CD4-positive, alpha-beta memory T cell (primary cell): Measurements from ENCODE around the gene ZDHHC8. TPM values are rescaled to one million over a fixed set of nuclear protein-coding genes. Genes with fewer than 3 reads are reported as not detected.

ENCODE experiments used
- CTCF ChIA-PET: fragments of 350-600 bp; sonication (Branson Sonifier 250); formaldehyde crosslinking; loops from one replicate; lab custom pipeline; 2021; ENCODE audit warnings: inconsistent platforms; ENCODE audit not compliant: partially characterized antibody; lab: Charles Lee
- POLR2A ChIA-PET: fragments of 350-600 bp; sonication (Branson Sonifier 250); formaldehyde crosslinking; loops from one replicate; lab custom pipeline; 2021; ENCODE audit not compliant: partially characterized antibody; lab: Charles Lee
- DNase-seq, 5 donors: peaks; one replicate each; pipeline versions ENCODE4 v3.0.0 to v3.0.0-alpha.2; 2020 to 2022; ENCODE audit warnings: mixed read lengths in 1 of 5
- H3K27ac ChIP-seq: one replicate; pipeline ENCODE4 v1.7.0; 2013; ENCODE audit warnings: low read depth, low read length
- H3K27me3 ChIP-seq: 2 replicates; pipeline ENCODE4 v1.7.0; 2013; ENCODE audit warnings: mild to moderate bottlenecking, low read length, moderate library complexity; ENCODE audit not compliant: insufficient read depth
- H3K36me3 ChIP-seq: 2 replicates; pipeline ENCODE4 v1.7.0; 2013; ENCODE audit warnings: mild to moderate bottlenecking, low read length, moderate library complexity; ENCODE audit not compliant: insufficient read depth
- H3K4me1 ChIP-seq: 2 replicates; pipeline ENCODE4 v1.7.0; 2013; ENCODE audit warnings: mild to moderate bottlenecking, low read length, moderate library complexity; ENCODE audit not compliant: insufficient read depth
- H3K4me3 ChIP-seq, 2 donors: one replicate each; pipeline ENCODE4 v1.7.0; 2013; ENCODE audit warnings: low read length in 2 of 2, mild to moderate bottlenecking in 1 of 2
- H3K9me3 ChIP-seq, 2 donors: one replicate each; pipeline ENCODE4 v1.7.0; 2013; ENCODE audit warnings: low read length in 2 of 2, control low read depth in 1 of 2; ENCODE audit not compliant: control insufficient read depth in 1 of 2
- H3K27ac Mint-ChIP-seq, 7 donors: one replicate each; pipeline ENCODE4 v1.8.0; 2020 to 2021; ENCODE audit warnings: mixed read lengths in 7 of 7, mild to moderate bottlenecking in 6 of 7, inconsistent platforms in 3 of 7, moderate library complexity in 3 of 7
- H3K27me3 Mint-ChIP-seq, 2 donors: one replicate each; pipeline ENCODE4 v1.8.0; 2020 to 2021; ENCODE audit warnings: mixed read lengths in 2 of 2
- H3K36me3 Mint-ChIP-seq, 2 donors: one replicate each; pipeline ENCODE4 v1.8.0; 2020 to 2021; ENCODE audit warnings: mixed read lengths in 2 of 2, inconsistent platforms in 1 of 2, mild to moderate bottlenecking in 1 of 2
- H3K4me1 Mint-ChIP-seq, 4 donors: one replicate each; pipeline ENCODE4 v1.8.0; 2020 to 2021; ENCODE audit warnings: mixed read lengths in 4 of 4, mild to moderate bottlenecking in 1 of 4
- H3K4me3 Mint-ChIP-seq, 8 donors: one replicate each; pipeline ENCODE4 v1.8.0; 2020 to 2021; ENCODE audit warnings: mixed read lengths in 8 of 8, mild to moderate bottlenecking in 7 of 8, moderate library complexity in 6 of 8, inconsistent platforms in 3 of 8
- H3K9me3 Mint-ChIP-seq, 8 donors: one replicate each; pipeline ENCODE4 v1.8.0; 2020 to 2021; ENCODE audit warnings: mixed read lengths in 8 of 8, mild to moderate bottlenecking in 5 of 8, inconsistent platforms in 3 of 8, moderate library complexity in 1 of 8
- intact Hi-C: fragments of 100-400 bp; cut with micrococcal nuclease; formaldehyde crosslinking; loops from one replicate; pipeline ENCODE4 v1.15.1; 2023
- polyA plus RNA-seq, 2 donors: library from polyadenylated mRNA; unstranded; fragments of 300-500 nt; fragmentation: Illumina TruSeq; gene quantifications; one replicate each; pipeline ENCODE4 v1.2.3, GENCODE V29; 2021
- total RNA-seq, 2 experiments: library from RNA; stranded (reverse); gene quantifications; one replicate each; pipeline ENCODE4 v1.2.3, GENCODE V29; 2021

Gene ZDHHC8
- total and polyA plus RNA-seq, 4 experiments from 2014 or later = 1.0 to 81.7 (median 43.5) TPM

- peaks cover 17 to 48% (median 30%) of the 10 kb centered on the region in 4 donors for H3K4me1 Mint-ChIP-seq
- H3K9me3 ChIP-seq = no peaks in the 10 kb centered on the region
- no peak for DNase-seq
- intact Hi-C loops = loop anchor here (2.0 kb wide), 1 partner anchor 938 kb away; the partner anchor contains the start of gene SLC25A1
- no peaks in the 10 kb centered on the region for H3K27me3 Mint-ChIP-seq
- peak overlapping the region; percentile 92 to 96 (median 95) for H3K27ac Mint-ChIP-seq
- H3K9me3 Mint-ChIP-seq = no peaks in the 10 kb centered on the region
- peaks cover 7 to 46% of the 10 kb centered on the region in 2 donors for H3K36me3 Mint-ChIP-seq
- H3K4me3 ChIP-seq = peak overlapping the region; percentile 81 to 82
- ChIA-PET CTCF (no interaction called here), POLR2A (interaction anchor here (0.6 to 2.9 kb wide), 13 partner anchors 11 to 451 kb away, joined by 3 to 30 read pairs (median 6); partner anchors contain the start of genes COMT, DGCR6L, TANGO2 and TXNRD2)
- H3K36me3 ChIP-seq = peaks cover 54% of the 10 kb centered on the region
- H3K4me1 ChIP-seq = peaks cover 44% of the 10 kb centered on the region
- no peaks in the 10 kb centered on the region for H3K27me3 ChIP-seq
- H3K4me3 Mint-ChIP-seq = peak overlapping the region; percentile 83 to 93 (median 92)
- H3K27ac ChIP-seq = peak overlapping the region; percentile 85
Measured at GRCh38 chr22:20116376-20116950, 15.1 kb upstream of the ZDHHC8 start.

GRCh38 chr22:20116951-20117632, 14.5 kb upstream of the ZDHHC8 start, which contains the start of gene TRMT2A:
Gene TRMT2A (minus strand): TSS chr22:20117226. CDS start chr22:20116906, 320 bp downstream.
- Histone ChIP-seq H3K4me1 (peaks cover 49% of the 10 kb centered on the region), H3K9me3 (no peaks in the 10 kb centered on the region), H3K27me3 (no peaks in the 10 kb centered on the region), H3K4me3 (peak within 1 kb of the TSS; percentile 81 to 82), H3K27ac (peak within 1 kb of the TSS; percentile 85), H3K36me3 (peaks cover 60% of the 10 kb centered on the region)
- peaks cover 7 to 47% of the 10 kb centered on the region in 2 donors for H3K36me3 Mint-ChIP-seq
- peak within 1 kb of the TSS; percentile 93 to 96 (median 95) for H3K27ac Mint-ChIP-seq
- H3K27me3 Mint-ChIP-seq = no peaks in the 10 kb centered on the region
- peaks cover 14 to 53% (median 31%) of the 10 kb centered on the region in 4 donors for H3K4me1 Mint-ChIP-seq
- peak; percentile 96 to 98 (median 97) for DNase-seq
- no peaks in the 10 kb centered on the region for H3K9me3 Mint-ChIP-seq
- CTCF ChIA-PET = interaction anchor here (1.2 kb wide), 1 partner anchor 12 kb away, joined by 3 read pairs; no protein-coding TSS in a partner anchor
- POLR2A ChIA-PET = interaction anchor here (0.6 to 2.9 kb wide), 15 partner anchors 9 to 670 kb away, joined by 3 to 30 read pairs (median 6); partner anchors contain the start of genes C22orf39, COMT, DGCR6L and TANGO2
- intact Hi-C loops = loop anchor here (1.0 to 2.0 kb wide), 7 partner anchors 14 to 938 kb away; partner anchors contain the start of genes ARVCF, DGCR6L, DGCR8 and SLC25A1
- peak within 1 kb of the TSS; percentile 85 to 93 (median 92) for H3K4me3 Mint-ChIP-seq

- Mint-ChIP-seq H3K4me1 (peaks cover 16 to 56% (median 33%) of the 10 kb centered on the region in 4 donors), H3K4me3 (peak overlapping the region; percentile 79 to 92 (median 85)), H3K36me3 (peaks cover 7 to 48% of the 10 kb centered on the region in 2 donors), H3K27ac (peak overlapping the region; percentile 86 to 96 (median 91)), H3K9me3 (no peaks in the 10 kb centered on the region), H3K27me3 (no peaks in the 10 kb centered on the region)
- H3K9me3 ChIP-seq = no peaks in the 10 kb centered on the region
- peaks cover 51% of the 10 kb centered on the region for H3K4me1 ChIP-seq
- peak; percentile 50 to 83 (median 54) for DNase-seq
- ChIA-PET POLR2A (interaction anchor here (0.6 to 2.9 kb wide), 13 partner anchors 10 to 671 kb away, joined by 3 to 30 read pairs (median 6); partner anchors contain the start of genes C22orf39, COMT, DGCR6L and TANGO2), CTCF (interaction anchor here (1.2 kb wide), 1 partner anchor 11 kb away, joined by 3 read pairs; no protein-coding TSS in a partner anchor)
- peak overlapping the region; percentile 85 for H3K27ac ChIP-seq
- intact Hi-C loops = loop anchor here (1.0 to 2.0 kb wide), 7 partner anchors 14 to 939 kb away; partner anchors contain the start of genes ARVCF, DGCR6L, DGCR8 and SLC25A1
- peak overlapping the region; percentile 74 to 81 for H3K4me3 ChIP-seq
- peaks cover 60% of the 10 kb centered on the region for H3K36me3 ChIP-seq
- H3K27me3 ChIP-seq = no peaks in the 10 kb centered on the region
Measured at GRCh38 chr22:20117633-20118299, 13.8 kb upstream of the ZDHHC8 start.

- Mint-ChIP-seq H3K4me3 (peak overlapping the region; percentile 79 to 91 (median 85)), H3K27ac (peak overlapping the region; percentile 86 to 96 (median 91)), H3K27me3 (no peaks in the 10 kb centered on the region), H3K36me3 (peaks cover 7 to 48% of the 10 kb centered on the region in 2 donors), H3K9me3 (no peaks in the 10 kb centered on the region), H3K4me1 (peaks cover 16 to 56% (median 33%) of the 10 kb centered on the region in 4 donors)
- H3K27ac ChIP-seq = peak overlapping the region; percentile 68
- H3K4me1 ChIP-seq = peaks cover 54% of the 10 kb centered on the region
- POLR2A ChIA-PET = interaction anchor here (1.2 to 2.9 kb wide), 8 partner anchors 9 to 671 kb away, joined by 3 to 30 read pairs (median 7); partner anchors contain the start of genes C22orf39, TANGO2 and ZDHHC8
- H3K4me3 ChIP-seq = peak overlapping the region; percentile 58 to 74
- CTCF ChIA-PET = interaction anchor here (1.2 to 1.9 kb wide), 2 partner anchors 11 kb away, joined by 3 to 9 read pairs; no protein-coding TSS in a partner anchor
- intact Hi-C loops = no loop called here
- H3K36me3 ChIP-seq = peaks cover 57% of the 10 kb centered on the region
- H3K9me3 ChIP-seq = no peaks in the 10 kb centered on the region
- H3K27me3 ChIP-seq = no peaks in the 10 kb centered on the region
- peak in 1 of 5 donors; percentile 22 for DNase-seq
Measured at GRCh38 chr22:20118300-20119020, 13.1 kb upstream of the ZDHHC8 start.

- Mint-ChIP-seq H3K27me3 (no peaks in the 10 kb centered on the region), H3K4me1 (peaks cover 9 to 38% (median 24%) of the 10 kb centered on the region in 4 donors), H3K4me3 (no peak overlapping the region), H3K9me3 (no peaks in the 10 kb centered on the region), H3K36me3 (peaks cover 0 to 48% of the 10 kb centered on the region in 2 donors), H3K27ac (peak overlapping the region in 3 of 7 donors; percentile 17 to 71 (median 48))
- peak in 1 of 5 donors; percentile 4 for DNase-seq
- intact Hi-C loops = no loop called here
- H3K27me3 ChIP-seq = no peaks in the 10 kb centered on the region
- H3K4me3 ChIP-seq = no peak overlapping the region
- H3K9me3 ChIP-seq = no peaks in the 10 kb centered on the region
- ChIA-PET POLR2A (interaction anchor here (0.6 kb wide), 1 partner anchor 621 kb away, joined by 4 read pairs; no protein-coding TSS in a partner anchor), CTCF (no interaction called here)
- H3K27ac ChIP-seq = no peak overlapping the region
- peaks cover 40% of the 10 kb centered on the region for H3K4me1 ChIP-seq
- H3K36me3 ChIP-seq = peaks cover 62% of the 10 kb centered on the region
Measured at GRCh38 chr22:20121856-20122415, 9.7 kb upstream of the ZDHHC8 start.
